ENCODE measurements around the gene KRTAP9-3.

- TF ChIP-seq CTCF (IDR thresholded peaks at IDR 0.05) (no peak), EZH2 (IDR thresholded peaks at IDR 0.05; ENCODE audit: borderline replicate concordance, insufficient read depth, low read depth, low read length, poor library complexity, severe bottlenecking) (no peak)
Observed at GRCh38 chr17:41256291-41256685, 24.0 kb downstream of the KRTAP9-3 start.
